Esophagus squamous epithelium (tissue), 4 donors: ENCODE data around the gene TDRD10.
A peak's percentile ranks its signal among the peaks of the same experiment; 100 is the strongest.

Source experiments
- POLR2A ChIP-seq, 4 donors: fragments of 450-650 bp; IDR thresholded peaks; one replicate each; pipeline ENCODE4 v1.6.1; 2017; ENCODE audit warnings: antibody characterized with exemption in 4 of 4, mild to moderate bottlenecking in 4 of 4, moderate library complexity in 3 of 4
- TF ChIP-seq, protein P1 (sequence below), 6 experiments: fragments of 450-650 bp in 4 of 6; fragments of 200-600 bp in 2 of 6; sonication (generic) in 2 of 6; IDR thresholded peaks; one replicate each; pipeline ENCODE4 v1.5.1; 2016 to 2019; ENCODE audit warnings: antibody characterized with exemption in 6 of 6, mild to moderate bottlenecking in 4 of 6, moderate library complexity in 4 of 6

DNA sequence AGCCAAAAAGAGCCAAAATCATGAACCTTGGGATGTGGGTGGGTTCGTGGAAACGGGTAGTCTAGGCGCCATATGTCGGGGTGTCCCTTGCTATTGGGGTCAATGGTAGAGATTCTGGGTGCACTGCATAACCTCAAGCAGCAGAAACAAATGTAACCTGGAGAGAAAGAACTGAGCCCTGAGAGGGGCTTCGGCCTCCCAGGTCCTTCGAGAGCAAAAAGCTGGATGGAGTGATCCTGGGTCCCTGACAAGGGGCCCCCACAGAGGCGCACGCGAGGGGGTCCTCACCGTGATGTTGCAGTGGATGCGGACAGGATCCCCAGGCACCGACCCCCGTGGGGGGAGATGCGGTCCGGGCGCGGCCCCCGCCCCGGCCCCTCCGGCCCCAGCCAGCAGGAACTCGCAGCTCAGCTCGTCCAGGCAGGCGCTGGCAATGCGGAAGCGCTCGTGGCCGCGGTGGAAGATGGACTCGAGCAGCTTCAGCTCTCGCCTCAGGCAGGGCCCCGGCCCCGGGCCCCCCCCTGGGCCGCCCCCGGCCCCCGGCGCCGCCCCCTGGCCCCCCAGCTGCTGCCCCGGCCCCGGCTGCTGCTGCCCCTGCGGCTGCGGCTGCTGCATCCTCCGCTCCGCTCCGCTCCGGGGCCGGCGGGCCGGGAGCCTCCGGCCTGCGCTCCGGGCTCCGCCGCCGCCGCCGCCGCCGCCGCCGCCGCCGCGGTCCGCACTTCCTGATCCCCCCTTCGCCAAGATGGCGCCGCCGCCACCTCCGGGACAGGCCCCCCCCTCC, 56.1 kb downstream of the TDRD10 start, which contains the start of gene UBE2Q1:
- TF ChIP-seq, protein P1, sequence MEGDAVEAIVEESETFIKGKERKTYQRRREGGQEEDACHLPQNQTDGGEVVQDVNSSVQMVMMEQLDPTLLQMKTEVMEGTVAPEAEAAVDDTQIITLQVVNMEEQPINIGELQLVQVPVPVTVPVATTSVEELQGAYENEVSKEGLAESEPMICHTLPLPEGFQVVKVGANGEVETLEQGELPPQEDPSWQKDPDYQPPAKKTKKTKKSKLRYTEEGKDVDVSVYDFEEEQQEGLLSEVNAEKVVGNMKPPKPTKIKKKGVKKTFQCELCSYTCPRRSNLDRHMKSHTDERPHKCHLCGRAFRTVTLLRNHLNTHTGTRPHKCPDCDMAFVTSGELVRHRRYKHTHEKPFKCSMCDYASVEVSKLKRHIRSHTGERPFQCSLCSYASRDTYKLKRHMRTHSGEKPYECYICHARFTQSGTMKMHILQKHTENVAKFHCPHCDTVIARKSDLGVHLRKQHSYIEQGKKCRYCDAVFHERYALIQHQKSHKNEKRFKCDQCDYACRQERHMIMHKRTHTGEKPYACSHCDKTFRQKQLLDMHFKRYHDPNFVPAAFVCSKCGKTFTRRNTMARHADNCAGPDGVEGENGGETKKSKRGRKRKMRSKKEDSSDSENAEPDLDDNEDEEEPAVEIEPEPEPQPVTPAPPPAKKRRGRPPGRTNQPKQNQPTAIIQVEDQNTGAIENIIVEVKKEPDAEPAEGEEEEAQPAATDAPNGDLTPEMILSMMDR (IDR thresholded peaks at IDR 0.05) = no peak
- peak in 1 of 4 donors; percentile 34 for TF ChIP-seq POLR2A (IDR thresholded peaks at IDR 0.05)
